ENCODE data around the gene PRSS33. TPM values are rescaled to one million over a fixed set of nuclear protein-coding genes. Genes with fewer than 3 reads are reported as not detected.

Gene PRSS33
- total RNA-seq, 1 experiment from 2014 or later = not detected

- intact Hi-C loops (cut with micrococcal nuclease; ENCODE audit: unreplicated experiment) = no loop called here
- no peak overlapping the region for H3K4me3 ChIP-seq (ENCODE audit: low read depth, low read length, poor library complexity, severe bottlenecking)
- no peaks in the 10 kb centered on the region for H3K9me3 ChIP-seq (ENCODE audit: low read depth, low read length, poor library complexity, severe bottlenecking)
- POLR2A ChIA-PET (ENCODE audit: low non-redundant PET) = no interaction called here
- no peak overlapping the region for H3K27ac ChIP-seq (ENCODE audit: low read depth, low read length, poor library complexity, severe bottlenecking)
- no peak for DNase-seq (ENCODE audit: low spot score)
- peaks cover 99% of the 10 kb centered on the region for H3K36me3 ChIP-seq (ENCODE audit: insufficient read depth, low read length, poor library complexity, severe bottlenecking)
- TF ChIP-seq, protein P1, sequence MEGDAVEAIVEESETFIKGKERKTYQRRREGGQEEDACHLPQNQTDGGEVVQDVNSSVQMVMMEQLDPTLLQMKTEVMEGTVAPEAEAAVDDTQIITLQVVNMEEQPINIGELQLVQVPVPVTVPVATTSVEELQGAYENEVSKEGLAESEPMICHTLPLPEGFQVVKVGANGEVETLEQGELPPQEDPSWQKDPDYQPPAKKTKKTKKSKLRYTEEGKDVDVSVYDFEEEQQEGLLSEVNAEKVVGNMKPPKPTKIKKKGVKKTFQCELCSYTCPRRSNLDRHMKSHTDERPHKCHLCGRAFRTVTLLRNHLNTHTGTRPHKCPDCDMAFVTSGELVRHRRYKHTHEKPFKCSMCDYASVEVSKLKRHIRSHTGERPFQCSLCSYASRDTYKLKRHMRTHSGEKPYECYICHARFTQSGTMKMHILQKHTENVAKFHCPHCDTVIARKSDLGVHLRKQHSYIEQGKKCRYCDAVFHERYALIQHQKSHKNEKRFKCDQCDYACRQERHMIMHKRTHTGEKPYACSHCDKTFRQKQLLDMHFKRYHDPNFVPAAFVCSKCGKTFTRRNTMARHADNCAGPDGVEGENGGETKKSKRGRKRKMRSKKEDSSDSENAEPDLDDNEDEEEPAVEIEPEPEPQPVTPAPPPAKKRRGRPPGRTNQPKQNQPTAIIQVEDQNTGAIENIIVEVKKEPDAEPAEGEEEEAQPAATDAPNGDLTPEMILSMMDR (conservative IDR thresholded peaks at IDR 0.05; ENCODE audit: low read depth, low read length) = no peak
- TF ChIP-seq EZH2 (IDR thresholded peaks at IDR 0.05; ENCODE audit: borderline replicate concordance, low read depth, low read length, poor library complexity, severe bottlenecking) = no peak
- no peaks in the 10 kb centered on the region for H3K4me1 ChIP-seq (ENCODE audit: insufficient read depth, low read length, poor library complexity, severe bottlenecking)
- H3K27me3 ChIP-seq (replicated peaks; ENCODE audit: insufficient read depth, low read depth, low read length, poor library complexity) = no peaks in the 10 kb centered on the region
- CTCF ChIA-PET = no interaction called here
- BruUV-seq (replicated peaks) = no TSS peak
Observed at GRCh38 chr16:2769100-2769529, 18.2 kb downstream of the PRSS33 start.

GRCh38 chr16:2768403-2769089 is 18.8 kb downstream of the PRSS33 start:
- CTCF ChIA-PET = no interaction called here
- no peaks in the 10 kb centered on the region for H3K27me3 ChIP-seq (replicated peaks; ENCODE audit: insufficient read depth, low read depth, low read length, poor library complexity)

DNA sequence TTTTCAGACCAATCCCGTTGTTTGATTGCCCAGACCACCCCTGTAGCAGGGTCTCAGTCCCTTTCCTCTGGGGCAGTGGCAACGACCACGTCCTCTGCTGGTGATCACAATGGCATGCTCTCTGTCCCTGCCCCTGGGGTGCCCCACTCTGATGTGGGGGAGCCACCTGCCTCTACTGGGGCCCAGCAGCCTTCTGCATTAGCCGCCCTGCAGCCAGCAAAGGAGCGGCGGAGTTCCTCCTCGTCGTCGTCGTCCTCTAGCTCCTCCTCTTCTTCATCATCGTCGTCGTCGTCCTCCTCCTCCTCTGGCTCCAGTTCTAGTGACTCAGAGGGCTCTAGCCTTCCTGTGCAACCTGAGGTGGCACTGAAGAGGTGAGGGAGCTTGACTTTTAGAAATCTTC is 19.5 kb downstream of the PRSS33 start:
- Histone ChIP-seq H3K27ac (ENCODE audit: low read depth, low read length, poor library complexity, severe bottlenecking) (no peak overlapping the region), H3K9me3 (ENCODE audit: low read depth, low read length, poor library complexity, severe bottlenecking) (no peaks in the 10 kb centered on the region), H3K36me3 (ENCODE audit: insufficient read depth, low read length, poor library complexity, severe bottlenecking) (peaks cover 100% of the 10 kb centered on the region), H3K4me3 (ENCODE audit: low read depth, low read length, poor library complexity, severe bottlenecking) (no peak overlapping the region), H3K4me1 (ENCODE audit: insufficient read depth, low read length, poor library complexity, severe bottlenecking) (no peaks in the 10 kb centered on the region), H3K27me3 (replicated peaks; ENCODE audit: insufficient read depth, low read depth, low read length, poor library complexity) (no peaks in the 10 kb centered on the region)
- intact Hi-C loops (cut with micrococcal nuclease; ENCODE audit: unreplicated experiment) = no loop called here
- no peak for DNase-seq (ENCODE audit: low spot score)
- TF ChIP-seq, protein P1 (conservative IDR thresholded peaks at IDR 0.05; ENCODE audit: low read depth, low read length) = no peak
- no peak for TF ChIP-seq EZH2 (IDR thresholded peaks at IDR 0.05; ENCODE audit: borderline replicate concordance, low read depth, low read length, poor library complexity, severe bottlenecking)
- ChIA-PET CTCF (no interaction called here), POLR2A (ENCODE audit: low non-redundant PET) (no interaction called here)
- BruUV-seq (replicated peaks) = no TSS peak

More at GRCh38 chr16:2768403-2769089, 18.8 kb downstream of the PRSS33 start:
- POLR2A ChIA-PET (ENCODE audit: low non-redundant PET) = no interaction called here
- no peak for DNase-seq (ENCODE audit: low spot score)
- Histone ChIP-seq H3K4me1 (ENCODE audit: insufficient read depth, low read length, poor library complexity, severe bottlenecking) (no peaks in the 10 kb centered on the region), H3K4me3 (ENCODE audit: low read depth, low read length, poor library complexity, severe bottlenecking) (no peak overlapping the region), H3K9me3 (ENCODE audit: low read depth, low read length, poor library complexity, severe bottlenecking) (no peaks in the 10 kb centered on the region), H3K27ac (ENCODE audit: low read depth, low read length, poor library complexity, severe bottlenecking) (no peak overlapping the region), H3K36me3 (ENCODE audit: insufficient read depth, low read length, poor library complexity, severe bottlenecking) (peaks cover 99% of the 10 kb centered on the region)
- no peak for TF ChIP-seq EZH2 (IDR thresholded peaks at IDR 0.05; ENCODE audit: borderline replicate concordance, low read depth, low read length, poor library complexity, severe bottlenecking)
- TF ChIP-seq, protein P1 (conservative IDR thresholded peaks at IDR 0.05; ENCODE audit: low read depth, low read length) = no peak
- BruUV-seq (replicated peaks) = no TSS peak
- intact Hi-C loops (cut with micrococcal nuclease; ENCODE audit: unreplicated experiment) = no loop called here
